ENCODE measurements around the gene PUSL1. TPM values are rescaled to one million over a fixed set of nuclear protein-coding genes. Genes with fewer than 3 reads are reported as not detected.

Gene PUSL1
- polyA plus RNA-seq, 1 donor, result 6.9 TPM

DNA sequence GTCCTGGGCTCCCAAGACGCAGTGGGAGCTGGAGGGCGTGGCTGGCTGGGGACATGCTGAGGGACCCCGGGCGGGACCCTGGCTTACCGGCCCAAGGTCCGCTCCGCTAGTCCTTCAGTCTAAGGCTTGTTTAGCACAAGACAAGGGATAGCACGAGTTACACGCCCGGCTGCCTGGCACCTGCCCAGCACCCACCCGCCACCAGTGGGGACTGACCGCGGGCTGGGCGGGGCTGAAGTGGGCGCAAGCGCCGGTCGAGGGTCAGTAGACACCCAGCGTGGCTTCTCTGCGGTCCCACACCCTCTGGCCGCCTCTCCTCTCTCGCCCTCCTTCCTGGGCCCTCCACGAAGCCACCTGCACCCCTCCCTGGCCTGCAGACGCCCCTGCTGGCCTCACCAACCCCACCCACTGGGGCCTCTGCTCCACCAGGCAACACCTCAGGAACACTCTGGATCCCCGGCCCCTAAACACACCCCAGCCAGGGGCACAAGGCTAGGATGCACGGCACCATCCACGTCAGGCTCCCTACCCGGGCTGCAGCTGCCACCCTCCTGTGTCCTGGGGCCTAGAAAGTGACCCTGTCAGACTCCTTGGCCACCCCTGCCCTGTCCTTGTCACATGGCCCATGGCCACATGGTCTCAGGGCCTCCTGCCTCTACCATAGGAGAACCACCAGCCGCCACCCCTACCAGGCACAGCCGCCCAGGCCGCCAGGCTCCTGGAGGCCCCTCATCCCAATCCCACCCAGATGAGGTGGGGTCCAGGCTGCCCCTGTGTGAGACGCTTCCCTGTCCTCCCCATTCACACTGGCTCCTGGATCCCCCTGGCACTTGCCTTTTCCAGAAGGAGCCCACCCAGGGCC is 28.8 kb downstream of the PUSL1 start:
- DNase-seq, result no peak

DNA sequence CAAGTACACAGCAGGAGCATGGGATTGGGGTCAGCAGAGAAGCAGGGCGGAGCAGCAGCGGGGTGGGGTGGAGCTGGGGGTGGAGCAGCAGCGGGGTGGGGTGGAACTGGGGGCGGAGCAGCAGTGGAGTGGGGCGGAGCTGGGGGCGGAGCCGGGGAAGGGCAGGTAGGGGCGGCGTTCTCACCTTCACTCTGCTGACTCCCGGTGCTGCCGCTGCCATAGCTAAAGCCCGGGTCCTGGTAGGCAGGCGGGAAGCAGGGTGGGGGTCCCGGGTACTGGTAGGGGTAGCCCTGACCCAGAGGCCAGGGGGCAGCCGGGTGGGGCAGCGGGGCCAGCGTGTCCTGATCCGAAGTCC is 29.4 kb downstream of the PUSL1 start:
- no peak for DNase-seq

DNA sequence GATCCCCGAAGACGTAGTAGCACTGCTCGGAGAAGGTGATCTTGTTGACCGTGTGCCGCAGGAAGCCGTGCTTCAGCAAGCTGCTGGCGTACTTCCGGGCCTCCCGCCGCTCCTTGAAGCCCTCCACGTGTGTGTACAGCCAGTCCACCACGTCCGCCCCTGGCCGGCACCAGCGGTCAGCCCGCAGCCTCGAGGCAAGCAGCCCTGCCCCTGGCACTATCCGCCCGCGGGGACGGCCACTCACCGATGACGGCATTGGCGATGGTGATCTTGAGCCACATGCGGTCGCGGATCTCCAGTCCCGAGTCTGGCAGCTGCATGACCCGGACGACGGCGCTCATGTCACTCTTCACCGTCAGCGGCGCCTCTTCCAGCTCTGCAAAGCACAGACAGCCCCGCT is 29.9 kb downstream of the PUSL1 start:
- no peak for DNase-seq

DNA sequence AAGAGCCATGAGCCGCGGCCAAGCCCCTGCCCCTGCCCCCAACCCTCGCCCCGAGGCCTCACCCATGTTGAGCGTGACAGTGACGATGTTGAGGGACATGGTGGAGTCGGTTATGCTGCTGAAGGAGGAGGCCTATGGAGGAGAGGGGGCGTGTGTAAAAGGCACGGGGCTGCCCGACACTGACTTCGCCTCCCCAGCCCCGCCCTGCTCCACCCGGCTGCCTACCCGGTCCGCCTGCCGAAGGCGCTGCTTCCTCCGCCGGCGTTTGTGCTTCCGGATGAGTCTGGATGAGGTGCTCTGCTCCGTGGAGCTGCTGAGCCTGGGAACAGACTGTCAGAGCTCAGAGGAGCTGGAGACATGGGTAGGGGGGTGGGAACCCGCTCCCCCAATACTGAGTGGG is 31.8 kb downstream of the PUSL1 start:
- no peak for DNase-seq

GRCh38 chr1:1340791-1341548 is 32.6 kb downstream of the PUSL1 start:
- DNase-seq, result no peak

- DNase-seq, result no peak
Observed at GRCh38 chr1:1341549-1342021, 33.2 kb downstream of the PUSL1 start.

DNA sequence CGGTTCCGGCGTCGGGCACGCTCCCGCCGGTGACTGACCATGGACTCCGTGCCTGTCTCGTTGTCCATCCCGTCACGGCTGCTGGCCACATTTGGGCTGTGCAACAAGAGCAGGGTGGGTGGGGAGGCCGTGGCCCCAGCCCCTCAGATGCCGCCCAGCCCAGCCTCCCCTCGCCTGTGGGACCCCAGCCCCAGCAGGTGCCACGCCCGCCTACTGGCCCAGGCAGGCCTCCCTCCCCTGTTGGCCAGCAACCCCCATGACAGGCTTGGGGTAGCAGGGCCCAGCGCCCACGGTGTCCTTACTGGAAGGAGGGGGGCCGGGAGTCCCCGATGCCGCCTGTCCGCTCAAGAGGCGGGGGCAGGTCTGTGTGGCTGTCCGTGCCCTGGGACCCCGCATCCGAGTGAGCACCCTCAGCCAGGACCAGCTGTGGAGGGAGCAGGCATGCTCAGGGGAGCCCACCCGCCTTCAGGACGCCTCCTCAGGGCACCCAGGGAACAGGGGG is 33.7 kb downstream of the PUSL1 start:
- DNase-seq, result no peak

DNA sequence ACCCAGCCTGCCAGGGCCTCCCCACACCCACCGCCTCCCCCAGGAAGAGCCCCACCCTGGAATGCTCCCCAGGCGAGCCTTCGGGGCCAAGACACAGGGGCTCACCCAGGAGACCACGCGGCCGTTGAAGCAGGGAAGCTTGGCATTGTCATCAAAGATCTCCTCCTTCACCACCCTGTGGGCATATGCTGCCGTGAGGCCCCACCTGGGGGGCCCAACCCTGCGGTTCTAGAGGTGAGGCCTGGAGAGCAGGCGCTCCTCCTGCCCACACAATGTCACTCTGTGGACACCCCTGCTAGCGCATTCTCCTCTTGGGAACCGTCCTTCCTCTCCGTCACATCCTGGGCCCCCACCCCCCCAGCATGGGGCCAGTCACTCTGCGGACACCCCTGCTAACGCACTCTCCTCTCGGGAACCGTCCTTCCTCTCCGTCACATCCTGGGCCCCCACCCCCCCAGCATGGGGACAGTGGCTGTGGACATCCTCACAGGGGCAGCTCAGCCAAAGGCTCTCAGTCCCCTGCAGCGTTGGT is 34.3 kb downstream of the PUSL1 start:
- no peak for DNase-seq

GRCh38 chr1:1343811-1344421 is 35.5 kb downstream of the PUSL1 start:
- no peak for DNase-seq

GRCh38 chr1:1344655-1345361 is 36.4 kb downstream of the PUSL1 start:
- no peak for DNase-seq

DNA sequence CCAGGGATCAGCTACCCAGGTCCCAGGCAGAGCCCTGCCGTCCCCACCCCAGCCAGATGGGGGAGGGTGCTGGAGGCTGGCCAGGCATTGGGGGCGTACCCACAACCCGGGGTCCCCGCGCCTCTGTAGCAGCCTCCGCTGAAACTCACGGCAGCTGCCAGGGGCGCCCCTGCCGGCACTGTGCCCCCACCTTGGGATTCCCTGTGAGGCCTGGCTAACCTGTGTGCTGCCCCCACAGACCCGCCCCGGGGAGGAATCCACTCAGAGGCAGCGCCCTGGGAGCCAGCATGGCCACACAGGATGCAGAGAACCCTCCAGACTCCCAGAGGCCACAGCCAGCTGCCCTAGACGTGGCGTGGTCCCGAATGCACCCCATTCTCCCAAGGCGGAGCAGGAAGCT is 37.0 kb downstream of the PUSL1 start:
- no peak for DNase-seq

DNA sequence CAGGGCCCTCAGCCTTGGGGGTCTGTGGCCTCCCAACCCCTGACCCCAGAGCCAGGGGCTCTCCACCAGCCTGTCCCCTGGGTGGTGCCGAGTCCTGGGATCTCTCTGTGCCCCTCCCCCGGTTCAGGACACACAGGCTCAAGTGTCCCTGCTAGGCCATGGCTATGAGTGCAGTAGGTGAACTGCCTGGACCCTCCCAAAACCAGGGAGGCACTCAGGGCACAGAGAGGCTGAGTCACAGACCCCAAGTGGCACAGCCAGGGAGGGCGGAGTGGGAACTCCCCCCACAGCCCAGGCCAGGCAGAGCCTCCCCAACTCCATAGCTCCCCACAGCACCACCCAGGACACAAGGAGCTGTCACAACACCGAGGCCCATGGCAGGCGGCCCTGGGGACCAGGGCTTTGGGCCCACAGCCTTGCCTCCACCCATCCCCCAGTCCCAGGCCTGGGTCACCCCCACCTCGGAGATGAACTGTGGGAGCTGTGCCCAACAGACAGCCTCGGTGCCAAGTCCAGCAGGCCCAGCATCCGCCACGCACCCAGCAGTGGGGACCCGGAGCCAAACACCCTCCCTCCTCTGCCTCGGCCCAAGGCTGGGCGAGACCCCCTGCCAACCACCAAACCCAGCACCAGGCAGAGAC is 37.6 kb downstream of the PUSL1 start:
- no peak for DNase-seq

- no peak for DNase-seq
Observed at GRCh38 chr1:1346501-1346890, 38.1 kb downstream of the PUSL1 start.

DNA sequence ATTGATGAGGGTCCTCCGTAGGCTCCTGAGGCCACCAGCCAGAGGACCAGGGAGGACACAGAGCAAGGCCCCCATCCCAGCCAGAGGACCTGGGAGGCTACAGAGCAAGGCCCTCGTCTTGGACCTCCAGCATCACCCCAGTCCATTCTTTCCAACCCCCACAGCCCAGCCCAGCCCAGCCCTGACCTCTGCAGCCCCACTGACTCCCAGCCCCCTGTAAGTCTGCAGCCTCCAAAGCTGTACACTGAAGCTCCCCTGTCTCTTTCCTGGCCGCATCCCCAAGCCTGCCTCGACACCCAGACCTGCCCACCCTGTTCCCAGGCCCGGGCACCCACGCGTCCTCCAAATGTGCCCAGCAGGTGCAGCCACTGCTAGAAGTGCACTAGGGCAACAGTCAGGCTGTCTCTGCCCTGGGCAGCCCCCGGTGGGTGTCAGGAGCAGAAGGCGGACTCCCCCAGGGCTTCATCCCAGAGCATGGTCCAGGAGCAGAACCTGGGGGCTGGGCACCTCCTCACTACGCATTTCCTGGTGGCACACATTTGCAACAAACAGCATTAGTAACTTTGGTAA is 38.7 kb downstream of the PUSL1 start:
- no peak for DNase-seq

DNA sequence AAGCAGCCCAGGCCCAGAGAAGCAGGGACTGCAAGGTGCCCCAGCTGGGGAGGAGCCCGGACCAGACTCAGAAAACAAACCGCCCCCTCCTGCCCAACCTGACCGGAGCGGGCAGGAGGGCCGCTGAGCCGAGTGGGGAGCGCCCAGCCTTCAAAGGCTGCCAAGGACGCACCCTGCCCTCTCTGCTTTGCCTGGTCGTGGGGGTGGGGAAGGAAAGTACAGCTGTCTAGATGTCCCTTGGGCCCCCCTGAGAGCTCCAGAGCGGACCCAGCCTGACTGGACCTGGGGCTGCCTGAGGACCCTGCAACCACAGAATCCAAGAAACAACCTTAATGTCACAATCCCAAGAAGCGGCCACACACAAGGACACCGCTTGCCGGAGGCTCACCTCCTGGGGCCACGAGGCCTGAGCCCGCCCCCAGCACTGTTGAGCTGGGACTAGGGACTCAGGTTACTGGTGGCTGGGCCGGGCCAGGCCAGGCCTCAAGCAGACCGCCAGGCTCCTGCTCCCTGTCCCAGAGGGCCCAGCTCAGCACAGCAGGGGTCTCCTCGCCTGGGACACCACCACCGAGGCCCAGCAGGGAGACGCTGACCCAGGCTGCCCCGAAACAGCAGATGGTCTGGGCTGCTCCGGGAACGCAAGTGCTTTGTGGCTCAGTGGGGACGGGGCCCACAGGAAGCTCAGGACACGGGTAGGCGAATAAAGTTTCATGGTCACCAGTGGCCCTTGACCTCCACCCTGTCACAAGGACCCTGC is 39.4 kb downstream of the PUSL1 start:
- DNase-seq, result no peak

- DNase-seq, result no peak
Observed at GRCh38 chr1:1348420-1349255, 40.2 kb downstream of the PUSL1 start.

GRCh38 chr1:1349256-1350012 is 41.0 kb downstream of the PUSL1 start, which contains the start of gene DVL1:
Gene DVL1, minus strand, starts transcription at chr1:1349418. Its CDS starts 353 bp downstream, at chr1:1349065.
- peak; percentile 72 for DNase-seq
